Endothelial cell of umbilical vein (primary cell): ENCODE data around the gene WASL. TPM values are rescaled to one million over a fixed set of nuclear protein-coding genes. Genes with fewer than 3 reads are reported as not detected.

ENCODE experiments used
- BruUV-seq: library from RNA; stranded (reverse); fragments of 400-500 nt; replicated peaks from 2 replicates; lab custom pipeline; 2021; lab: Mats Ljungman, UMichigan
- CTCF ChIA-PET: fragments of 300-600, 350-600 bp; sonication (Branson Sonifier 250); formaldehyde crosslinking; loops from one replicate; lab custom pipeline; 2021; ENCODE audit warnings: antibody characterized with exemption, inconsistent platforms; lab: Charles Lee
- POLR2A ChIA-PET: fragments of 300-600, 350-600 bp; sonication (Branson Sonifier 250); formaldehyde crosslinking; loops from one replicate; lab custom pipeline; 2021; ENCODE audit warnings: antibody characterized with exemption, inconsistent platforms; lab: Charles Lee
- DNase-seq: peaks from one replicate; pipeline ENCODE4 v3.0.0-alpha.2; 2011; ENCODE audit warnings: low read depth, low spot score
- FAIRE-seq: peaks from 2 replicates; lab custom pipeline; 2011; peaks lifted over from hg19 to GRCh38; lab: Jason Lieb, UNC
- H2AFZ ChIP-seq: 2 replicates; pipeline ENCODE4 v1.6.0; 2012; ENCODE audit warnings: low read depth, low read length, control low read depth, inconsistent platforms
- H3K27ac ChIP-seq: 2 replicates; pipeline ENCODE4 v1.5.1; 2011; ENCODE audit warnings: low read depth, mild to moderate bottlenecking, control low read depth, low read length, moderate library complexity; ENCODE audit not compliant: insufficient read depth
- H3K27me3 ChIP-seq, 2 experiments: 2 replicates each; pipeline versions ENCODE4 v1.6.0 to v1.6.1; 2011; ENCODE audit warnings: low read length in 2 of 2, mixed read lengths in 1 of 2; ENCODE audit not compliant: control insufficient read depth in 2 of 2, insufficient read depth in 2 of 2
- H3K36me3 ChIP-seq, 2 experiments: 2 replicates in 1 of 2; 3 replicates in 1 of 2; pipeline ENCODE4 v1.5.1; 2011; ENCODE audit warnings: low read length in 2 of 2, mild to moderate bottlenecking in 1 of 2, moderate library complexity in 1 of 2; ENCODE audit not compliant: control insufficient read depth in 2 of 2, insufficient read depth in 2 of 2; ENCODE audit errors: extremely low read depth in 1 of 2
- H3K4me1 ChIP-seq: 3 replicates; pipeline ENCODE4 v1.5.1; 2011; ENCODE audit warnings: mild to moderate bottlenecking, low read length; ENCODE audit not compliant: control insufficient read depth, insufficient read depth; ENCODE audit errors: extremely low read depth
- H3K4me2 ChIP-seq: 2 replicates; pipeline ENCODE4 v1.6.1; 2011; ENCODE audit warnings: low read length, control low read depth, mixed read lengths; ENCODE audit not compliant: insufficient read depth
- H3K4me3 ChIP-seq, 3 experiments: fragments of 200-600 bp in 1 of 3; sonication (generic), shearing (Covaris generic) in 1 of 3; replicated peaks in 1 of 3; 2 replicates each; pipeline ENCODE4 v1.5.1; 2011 to 2016; ENCODE audit warnings: control low read depth in 3 of 3, low read length in 3 of 3, mild to moderate bottlenecking in 2 of 3, inconsistent platforms in 1 of 3, low read depth in 1 of 3, moderate library complexity in 1 of 3; ENCODE audit not compliant: insufficient read depth in 1 of 3
- H3K79me2 ChIP-seq: 2 replicates; pipeline ENCODE4 v1.6.0; 2012; ENCODE audit warnings: low read length, inconsistent platforms; ENCODE audit not compliant: control insufficient read depth, insufficient read depth
- H3K9ac ChIP-seq: replicated peaks from 2 replicates; pipeline ENCODE3; 2011; ENCODE audit warnings: low read length, control low read depth; ENCODE audit not compliant: insufficient read depth; ENCODE audit errors: extremely low read depth
- H3K9me1 ChIP-seq: replicated peaks from 3 replicates; pipeline ENCODE4 v1.6.0; 2011; ENCODE audit warnings: mild to moderate bottlenecking, low read length; ENCODE audit not compliant: control insufficient read depth, insufficient read depth; ENCODE audit errors: extremely low read depth
- H3K9me3 ChIP-seq: replicated peaks from 2 replicates; pipeline ENCODE4 v1.5.1; 2012; ENCODE audit warnings: low read length, inconsistent platforms; ENCODE audit not compliant: control insufficient read depth, insufficient read depth
- H4K20me1 ChIP-seq: replicated peaks from 2 replicates; pipeline ENCODE3; 2011; ENCODE audit warnings: mild to moderate bottlenecking, low read length; ENCODE audit not compliant: control insufficient read depth, insufficient read depth; ENCODE audit errors: extremely low read depth
- CTCF ChIP-seq, 2 donors: IDR thresholded peaks; 1 replicate in 1 of 2; 2 replicates in 1 of 2; pipeline ENCODE4 v1.5.1; 2011; ENCODE audit warnings: low read length in 2 of 2, mild to moderate bottlenecking in 2 of 2, moderate library complexity in 2 of 2, control low read depth in 1 of 2, inconsistent platforms in 1 of 2, low read depth in 1 of 2; ENCODE audit not compliant: insufficient read depth in 1 of 2; ENCODE audit errors: extremely low read depth in 1 of 2
- EZH2 ChIP-seq: IDR thresholded peaks from 2 replicates; pipeline ENCODE4 v1.6.1; 2012; ENCODE audit warnings: borderline replicate concordance, low read depth, mild to moderate bottlenecking, moderate library complexity, low read length, inconsistent platforms; ENCODE audit not compliant: severe bottlenecking
- FOS ChIP-seq: IDR thresholded peaks from 2 replicates; pipeline ENCODE4 v1.6.1; 2011; ENCODE audit warnings: mild to moderate bottlenecking, low read length, moderate library complexity, borderline replicate concordance; ENCODE audit not compliant: insufficient read depth
- GATA2 ChIP-seq: IDR thresholded peaks from 2 replicates; pipeline ENCODE4 v1.7.0; 2011; ENCODE audit warnings: low read depth, mild to moderate bottlenecking, moderate library complexity, mixed read lengths, low read length; ENCODE audit not compliant: insufficient read length, insufficient read depth
- JUN ChIP-seq: IDR thresholded peaks from 2 replicates; pipeline ENCODE4 v1.6.1; 2011; ENCODE audit warnings: borderline replicate concordance, low read depth; ENCODE audit not compliant: insufficient read length, insufficient read depth
- MAX ChIP-seq: IDR thresholded peaks from 2 replicates; pipeline ENCODE4 v1.6.1; 2011; ENCODE audit not compliant: insufficient read depth, insufficient read length
- MYC ChIP-seq: IDR thresholded peaks from one replicate; pipeline ENCODE4 v1.6.1; 2011; ENCODE audit warnings: mild to moderate bottlenecking, low read depth, low read length
- POLR2A ChIP-seq: IDR thresholded peaks from 2 replicates; pipeline ENCODE4 v1.6.1; 2012; ENCODE audit warnings: low read depth, mild to moderate bottlenecking, control low read depth, low read length
- POLR2AphosphoS5 ChIP-seq: IDR thresholded peaks from 2 replicates; pipeline ENCODE4 v1.6.1; 2012; ENCODE audit warnings: low read depth, mild to moderate bottlenecking, control low read depth, low read length, moderate library complexity; ENCODE audit not compliant: insufficient read depth
- dilution Hi-C: fragments of 300-500 bp; cut with MboI; formaldehyde crosslinking; loops from one replicate; pipeline ENCODE4 v1.15.0; 2019; ENCODE audit warnings: low sequenced_read_pairs; ENCODE audit not compliant: extremely low pct_ligation_motif_present
- intact Hi-C: fragments of 100-400 bp; cut with micrococcal nuclease; formaldehyde crosslinking; loops from one replicate; pipeline ENCODE4 v1.10.0; 2022
- polyA plus RNA-seq, 4 experiments: library from polyadenylated mRNA; depleted of rRNA in 3 of 4; stranded (reverse) in 3 of 4; unstranded in 1 of 4; fragments of >200 nt; gene quantifications; 2 replicates each; pipeline versions ENCODE4 v1.2.1 to v1.2.3, GENCODE V29; 2011 to 2012; ENCODE audit warnings: missing spikeins in 1 of 4
- small RNA-seq: library from RNA; depleted of rRNA; stranded (forward); fragments of <200 nt; gene quantifications from one replicate; pipeline ENCODE3, GENCODE V24; 2012; ENCODE audit warnings: low replicate concordance, low read depth; ENCODE audit not compliant: insufficient read depth, insufficient read length
- total RNA-seq: library from RNA; stranded (reverse); gene quantifications from 2 replicates; pipeline ENCODE4 v1.2.3, GENCODE V29; 2021

Gene WASL
- total and polyA plus RNA-seq, 2 donors (not counting 3 experiments of a cell fraction or from before 2014, with no cell fraction given), result 5.2 to 24.0 TPM

- intact Hi-C loops (loop anchor here (1.0 to 10.0 kb wide), 10 partner anchors 11 to 1722 kb away; partner anchors contain the start of genes IQUB, NDUFA5 and WASL), dilution Hi-C loops (no loop called here)
- Histone ChIP-seq H3K9me1 (no peaks in the 10 kb centered on the region), H3K27me3 (no peaks in the 10 kb centered on the region), H3K27ac (peak overlapping the region; percentile 61), H3K4me1 (peaks cover 28% of the 10 kb centered on the region), H3K4me3 (no peak overlapping the region), H3K9me3 (no peaks in the 10 kb centered on the region), H2AFZ (no peak overlapping the region), H3K36me3 (no peaks in the 10 kb centered on the region), H3K9ac (no peak overlapping the region), H3K79me2 (no peaks in the 10 kb centered on the region), H3K4me2 (peak overlapping the region; percentile 16), H4K20me1 (no peaks in the 10 kb centered on the region)
- CTCF ChIA-PET, result interaction anchor here (0.9 to 4.0 kb wide), 3 partner anchors 12 to 138 kb away, joined by 3 to 25 read pairs (median 17); partner anchors contain the start of gene NDUFA5
- no TSS peak for BruUV-seq
- TF ChIP-seq GATA2, result no peak
- TF ChIP-seq FOS, result no peak
- no peak for TF ChIP-seq MYC
- no peak for TF ChIP-seq CTCF (IDR thresholded peaks at IDR 0.05; ENCODE audit: extremely low read depth in 1 of 2, insufficient read depth in 1 of 2, low read depth in 1 of 2, low read length in 2 of 2)
- TF ChIP-seq MAX, result no peak
- no peak for TF ChIP-seq POLR2A
- TF ChIP-seq POLR2AphosphoS5, result no peak
- TF ChIP-seq EZH2, result no peak
- no peak for TF ChIP-seq JUN
- DNase-seq (no peak), FAIRE-seq (no peak)
- POLR2A ChIA-PET, result no interaction called here
Measured at GRCh38 chr7:123632808-123633207, 116.0 kb downstream of the WASL start.

Small RNA genes within 50 kb of the gene (small RNA-seq; reads per million reads assigned to genes)
- gene RNU6-11P, result not detected

Other genes starting within 250 kb of the WASL start
- not detected in 2 replicates for gene IQUB, start 214.4 kb downstream of the WASL start, total RNA-seq
- gene IQUB, start 214.4 kb downstream of the WASL start, polyA plus RNA-seq, result 0.01 TPM in 1 of 2 replicates, not detected in the other
- gene NDUFA5, start 191.2 kb downstream of the WASL start, total RNA-seq, result 57.6 and 62.3 TPM in 2 replicates
- 3.6 and 6.2 TPM in 2 replicates for gene NDUFA5, start 191.2 kb downstream of the WASL start, polyA plus RNA-seq
- gene ASB15, start 147.2 kb downstream of the WASL start, total RNA-seq, result not detected in 2 replicates
- not detected in 2 replicates for gene ASB15, start 147.2 kb downstream of the WASL start, polyA plus RNA-seq
- not detected in 2 replicates for gene LMOD2, start 93.1 kb downstream of the WASL start, total RNA-seq
- gene LMOD2, start 93.1 kb downstream of the WASL start, polyA plus RNA-seq, result not detected in 2 replicates
- not detected in 2 replicates for gene HYAL4, start 96.2 kb upstream of the WASL start, total RNA-seq
- gene HYAL4, start 96.2 kb upstream of the WASL start, polyA plus RNA-seq, result not detected in 2 replicates
- gene SPAM1, start 176.2 kb upstream of the WASL start, total RNA-seq, result not detected in 2 replicates
- gene SPAM1, start 176.2 kb upstream of the WASL start, polyA plus RNA-seq, result not detected in 2 replicates